ENCODE data around the gene NSMF. TPM values are rescaled to one million over a fixed set of nuclear protein-coding genes. Genes with fewer than 3 reads are reported as not detected.
"Not testable (repeated sequence)": the region's sequence is repeated elsewhere in the genome, so short reads cannot be mapped to it uniquely, and the experiment has no call there.

NSMF gene
- total RNA-seq, 2 donors from 2014 or later, result 58.9 to 66.0 TPM

DNA sequence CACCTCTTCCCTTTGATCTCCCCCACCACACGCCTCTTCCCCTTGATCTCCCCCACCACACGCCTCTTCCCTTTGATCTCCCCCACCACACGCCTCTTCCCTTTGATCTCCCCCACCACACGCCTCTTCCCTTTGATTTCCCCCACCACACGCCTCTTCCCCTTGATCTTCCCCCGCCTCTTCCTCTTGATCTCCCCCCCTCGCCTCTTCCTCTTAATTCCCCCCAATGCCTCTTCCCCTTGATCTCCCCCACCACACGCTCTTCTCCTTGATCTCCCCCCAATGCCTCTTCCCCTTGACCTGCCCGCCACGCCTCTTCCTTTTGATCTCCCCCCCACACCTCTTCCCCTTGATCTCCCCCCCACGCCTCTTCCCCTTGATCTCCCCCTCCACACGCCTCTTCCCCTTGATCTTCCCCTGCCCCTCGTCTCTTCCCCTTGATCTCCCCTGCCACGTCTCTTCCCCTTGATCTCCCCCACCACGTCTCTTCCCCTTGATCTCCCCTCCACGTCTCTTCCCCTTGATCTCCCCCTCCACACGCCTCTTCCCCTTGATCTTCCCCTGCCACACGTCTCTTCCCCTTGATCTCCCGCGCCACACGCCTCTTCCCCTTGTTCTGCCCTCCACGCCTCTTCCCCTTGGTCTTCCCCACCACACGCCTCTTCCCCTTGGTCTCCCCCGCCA is 8.5 kb downstream of the NSMF start:
- not testable (repeated sequence) for H3K4me1 ChIP-seq (ENCODE audit: control insufficient read depth, insufficient read depth, low read length); H3K27me3 ChIP-seq (ENCODE audit: control insufficient read depth, insufficient read depth, low read length, poor library complexity, severe bottlenecking); DNase-seq; H3K27me3 Mint-ChIP-seq (ENCODE audit: insufficient read depth); H3K9me3 Mint-ChIP-seq; H3K27ac Mint-ChIP-seq; H3K4me3 ChIP-seq (ENCODE audit: low read length); H3K9me3 ChIP-seq (ENCODE audit: control insufficient read depth, low read length); H3K9ac ChIP-seq (ENCODE audit: extremely low read depth, low read length, poor library complexity, severe bottlenecking); H3K36me3 Mint-ChIP-seq (ENCODE audit: low read depth); H3K4me3 Mint-ChIP-seq; H3K4me1 Mint-ChIP-seq; H3K27ac ChIP-seq (ENCODE audit: low read depth, low read length)
- peaks cover 11% of the 10 kb centered on the region for H3K36me3 ChIP-seq (ENCODE audit: control insufficient read depth, insufficient read depth, low read length)
- 91 to 100% methylated on average over 1 to 17 of the region's 24 CpGs for WGBS, 2 experiments (ENCODE audit: insufficient coverage in 1 of 2, insufficient read length in 1 of 2)

- peaks cover 7% of the 10 kb centered on the region for H3K36me3 Mint-ChIP-seq (ENCODE audit: low read depth)
- 80 to 97% methylated on average over 2 to 17 of the region's 18 CpGs for WGBS, 2 experiments (ENCODE audit: insufficient coverage in 1 of 2, insufficient read length in 1 of 2)
- no peaks in the 10 kb centered on the region for H3K9me3 ChIP-seq (ENCODE audit: control insufficient read depth, low read length)
- peaks cover 11% of the 10 kb centered on the region for H3K36me3 ChIP-seq (ENCODE audit: control insufficient read depth, insufficient read depth, low read length)
- H3K4me1 ChIP-seq (ENCODE audit: control insufficient read depth, insufficient read depth, low read length), result peaks cover 4% of the 10 kb centered on the region
- H3K4me3 Mint-ChIP-seq, result no peak overlapping the region
- no peak for DNase-seq
- no peak overlapping the region for H3K27ac ChIP-seq (ENCODE audit: low read depth, low read length)
- no peak overlapping the region for H3K27ac Mint-ChIP-seq
- no peaks in the 10 kb centered on the region for H3K9me3 Mint-ChIP-seq
- H3K27me3 ChIP-seq (ENCODE audit: control insufficient read depth, insufficient read depth, low read length, poor library complexity, severe bottlenecking), result no peaks in the 10 kb centered on the region
- H3K4me1 Mint-ChIP-seq, result peaks cover 3% of the 10 kb centered on the region
- TF ChIP-seq CTCF (conservative IDR thresholded peaks at IDR 0.05), result no peak
- no peaks in the 10 kb centered on the region for H3K27me3 Mint-ChIP-seq (ENCODE audit: insufficient read depth)
- no peak overlapping the region for H3K9ac ChIP-seq (ENCODE audit: extremely low read depth, low read length, poor library complexity, severe bottlenecking)
- H3K4me3 ChIP-seq (ENCODE audit: low read length), result no peak overlapping the region
These were observed 9.1 kb downstream of the NSMF start for GRCh38 chr9:137449931-137450538.

DNA sequence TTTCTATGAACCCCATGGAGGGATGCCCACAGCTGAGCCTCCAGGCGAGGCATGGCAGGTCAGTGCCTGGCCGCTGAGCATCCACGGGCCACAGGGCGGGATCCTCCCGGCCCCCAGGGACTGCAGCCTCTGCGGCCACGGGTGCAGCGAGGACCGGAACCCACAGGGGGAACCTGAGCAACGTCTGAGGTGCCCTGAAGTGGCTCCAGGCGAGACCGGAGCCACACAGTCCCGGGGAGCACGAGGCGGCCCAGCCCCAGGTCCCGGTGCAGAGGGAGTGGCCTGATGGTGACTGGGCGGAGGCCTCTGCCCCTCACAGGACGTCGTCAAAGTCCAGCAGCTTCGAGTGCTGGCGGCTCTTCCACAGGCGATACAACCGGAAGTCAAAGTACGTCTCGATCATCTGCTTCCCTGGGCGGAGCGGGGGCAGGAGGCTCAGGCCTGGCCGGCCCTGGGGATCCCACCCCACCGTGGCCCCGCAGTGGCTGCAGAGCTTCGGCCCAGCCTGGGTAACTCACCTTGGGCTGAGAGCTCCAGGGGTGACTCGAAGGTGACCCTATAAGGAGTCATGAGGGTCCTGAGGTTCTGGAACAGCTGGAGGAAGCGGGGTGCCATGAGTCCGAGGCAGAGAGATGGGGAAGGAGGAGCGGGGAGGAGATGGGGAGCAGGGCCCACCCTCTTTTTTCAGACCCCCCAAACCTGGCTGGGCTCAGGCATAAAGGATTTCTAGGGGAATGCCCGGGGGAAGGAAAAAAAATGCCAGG is 9.9 kb downstream of the NSMF start:
- no peak overlapping the region for H3K4me3 ChIP-seq (ENCODE audit: low read length)
- Mint-ChIP-seq H3K4me3 (no peak overlapping the region), H3K27me3 (ENCODE audit: insufficient read depth) (peaks cover 1% of the 10 kb centered on the region), H3K9me3 (no peaks in the 10 kb centered on the region), H3K4me1 (peaks cover 3% of the 10 kb centered on the region), H3K36me3 (ENCODE audit: low read depth) (peaks cover 7% of the 10 kb centered on the region), H3K27ac (no peak overlapping the region)
- H3K9ac ChIP-seq (ENCODE audit: extremely low read depth, low read length, poor library complexity, severe bottlenecking), result no peak overlapping the region
- H3K27me3 ChIP-seq (ENCODE audit: control insufficient read depth, insufficient read depth, low read length, poor library complexity, severe bottlenecking), result no peaks in the 10 kb centered on the region
- no peak for TF ChIP-seq CTCF (conservative IDR thresholded peaks at IDR 0.05)
- H3K9me3 ChIP-seq (ENCODE audit: control insufficient read depth, low read length), result no peaks in the 10 kb centered on the region
- H3K27ac ChIP-seq (ENCODE audit: low read depth, low read length), result no peak overlapping the region
- whole genome bisulfite sequencing, 2 experiments (ENCODE audit: insufficient coverage in 1 of 2, insufficient read length in 1 of 2), result 91 to 94% methylated on average over 28 to 36 of the region's 36 CpGs
- peaks cover 11% of the 10 kb centered on the region for H3K36me3 ChIP-seq (ENCODE audit: control insufficient read depth, insufficient read depth, low read length)
- no peaks in the 10 kb centered on the region for H3K4me1 ChIP-seq (ENCODE audit: control insufficient read depth, insufficient read depth, low read length)
- no peak for DNase-seq
